ENCODE measurements around the gene SLC35A1.
"Not testable (repeated sequence)": the region's sequence is repeated elsewhere in the genome, so short reads cannot be mapped to it uniquely, and the experiment has no call there.

The SLC35A1 gene

DNA sequence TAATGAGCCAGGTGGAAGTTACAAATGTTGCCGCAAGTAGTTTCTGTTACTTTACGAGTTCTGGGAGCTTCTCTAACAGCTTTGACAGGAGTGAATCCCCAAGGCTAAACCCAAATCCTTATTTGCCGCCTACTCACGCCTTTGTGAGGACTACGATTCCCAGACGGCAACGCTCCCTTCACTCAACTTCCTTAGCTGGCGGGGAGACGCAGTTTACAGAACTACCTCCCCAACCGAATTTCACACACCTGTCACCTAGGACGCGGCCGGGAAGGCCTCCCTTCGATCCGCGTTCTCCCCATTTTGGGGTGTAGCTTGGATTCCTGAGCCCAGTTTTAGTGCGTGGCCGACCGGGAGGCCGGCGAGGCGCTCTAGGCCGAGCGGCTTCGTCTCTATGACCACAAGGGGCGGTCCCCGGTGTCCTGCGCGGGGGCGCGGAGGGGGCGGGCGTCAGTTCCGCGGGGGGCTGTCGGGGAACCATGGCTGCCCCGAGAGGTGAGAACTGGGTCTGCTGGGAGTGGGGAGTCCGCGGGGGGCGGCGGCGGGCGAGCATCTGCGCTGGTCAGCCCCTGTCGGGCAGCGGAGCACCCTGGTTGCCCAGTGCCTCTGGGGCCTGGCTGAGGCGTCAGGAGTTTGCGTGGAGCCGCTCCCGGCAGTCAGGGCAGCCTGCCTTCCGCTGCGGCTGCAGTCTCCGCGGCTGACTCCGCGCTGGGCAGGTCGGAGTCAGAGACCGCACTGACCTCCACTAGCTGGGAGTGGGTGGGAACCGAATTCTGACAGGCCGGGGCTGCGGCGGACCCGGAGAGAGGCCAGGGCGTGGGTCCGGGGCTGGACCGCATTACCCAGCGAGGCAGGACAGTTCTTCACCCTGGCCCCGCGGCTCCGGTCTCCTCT is at the start of gene SLC35A1:
SLC35A1 (plus strand) TSS at position 450 of the 894 bp plus-strand sequence; CDS start at position 480, 30 bp downstream.
- peak; percentile 74 for DNase-seq (ENCODE audit: low read depth)

- no peak for DNase-seq (ENCODE audit: low read depth)
Observed at GRCh38 chr6:87426789-87427188, 46.0 kb upstream of the SLC35A1 start.

DNA sequence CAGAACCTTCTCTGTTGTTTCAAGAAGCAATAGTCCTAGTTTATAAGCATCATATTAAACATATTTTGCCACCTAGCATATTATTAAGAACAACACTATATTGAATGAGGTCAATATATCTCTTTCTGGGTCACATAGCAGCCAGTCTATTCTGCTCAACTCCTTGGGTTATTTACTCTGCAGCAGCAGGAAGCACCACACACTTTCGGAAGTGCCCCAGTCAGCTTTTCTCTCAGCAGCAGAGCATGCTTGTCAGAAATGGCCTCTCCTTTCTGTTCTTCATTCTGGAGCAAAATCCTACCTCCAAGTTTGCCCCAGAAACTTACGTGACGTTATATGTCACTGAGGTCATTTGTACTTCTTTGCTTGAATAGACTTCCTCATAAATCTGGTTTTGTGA is 42.3 kb upstream of the SLC35A1 start:
- no peak for DNase-seq (ENCODE audit: low read depth)

- DNase-seq (ENCODE audit: low read depth) = no peak
Observed at GRCh38 chr6:87431263-87431662, 41.5 kb upstream of the SLC35A1 start.

- DNase-seq (ENCODE audit: low read depth) = peak; percentile 19
Observed at GRCh38 chr6:87436435-87436834, 36.3 kb upstream of the SLC35A1 start.

DNA sequence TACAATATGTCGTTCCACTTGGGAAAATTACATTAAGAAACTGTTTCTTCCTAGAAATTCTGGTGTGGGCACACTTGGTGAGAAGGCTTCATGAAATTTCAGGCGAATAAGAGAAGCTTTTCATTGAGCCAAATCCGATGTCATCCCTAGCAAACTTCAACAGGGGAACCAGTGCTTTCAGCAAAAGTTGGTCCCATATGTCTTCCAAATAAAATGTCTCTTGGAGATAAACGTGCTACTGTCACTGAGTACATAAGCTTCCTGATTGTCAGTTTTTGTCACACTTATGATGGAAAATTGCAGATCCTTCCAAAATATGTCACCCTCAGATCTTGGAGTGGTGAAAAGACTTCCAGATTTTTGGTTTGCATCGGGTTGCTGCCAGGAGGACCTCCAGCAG is 31.1 kb upstream of the SLC35A1 start:
- no peak for DNase-seq (ENCODE audit: low read depth)

- no peak for DNase-seq (ENCODE audit: low read depth)
Observed at GRCh38 chr6:87444362-87444761, 28.4 kb upstream of the SLC35A1 start.

- no peak for DNase-seq (ENCODE audit: low read depth)
Observed at GRCh38 chr6:87465051-87465450, 7.7 kb upstream of the SLC35A1 start.

DNA sequence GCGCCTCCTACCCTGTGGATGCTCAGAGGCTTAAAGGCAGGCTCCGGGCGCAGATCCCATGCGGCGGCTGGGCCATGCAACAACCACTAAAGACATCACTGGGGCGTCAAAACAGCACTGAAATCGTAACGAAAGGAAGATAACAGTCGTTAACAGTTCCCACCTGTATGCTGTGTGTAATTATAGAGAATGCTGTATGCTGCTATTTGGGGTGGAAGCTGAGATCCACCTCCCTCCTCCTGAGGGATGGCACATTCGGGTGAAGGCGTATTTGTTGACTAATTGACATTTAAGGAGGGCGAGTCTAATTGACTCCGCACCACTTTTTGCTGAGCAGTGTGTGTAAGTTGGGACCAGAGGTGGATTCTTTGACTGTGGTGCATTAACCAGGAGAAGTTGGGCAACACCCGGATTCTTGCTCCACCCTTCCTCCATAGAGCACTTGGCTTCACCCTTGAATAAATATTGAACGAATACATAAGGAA is 687 bp downstream of the SLC35A1 start:
- no peak for DNase-seq (ENCODE audit: low read depth)

DNA sequence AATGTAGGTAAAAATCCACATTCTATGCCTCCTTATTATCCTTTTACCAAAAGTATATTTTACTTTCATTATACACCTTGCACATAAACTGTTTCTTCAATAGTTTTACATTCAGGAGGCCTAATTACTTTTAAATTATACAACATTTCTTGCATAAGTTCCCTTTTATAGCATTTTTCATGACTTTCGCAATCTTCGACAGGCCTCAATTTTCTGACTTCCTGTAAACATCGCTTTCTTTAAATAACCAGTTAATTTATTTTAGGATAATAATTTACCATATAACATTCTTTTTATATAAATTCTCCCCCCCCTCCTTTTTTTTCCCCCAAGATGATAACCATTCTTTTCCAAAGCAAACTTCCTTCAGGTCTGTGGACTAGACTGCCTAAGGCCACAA is 9.2 kb downstream of the SLC35A1 start:
- no peak for DNase-seq (ENCODE audit: low read depth)

DNA sequence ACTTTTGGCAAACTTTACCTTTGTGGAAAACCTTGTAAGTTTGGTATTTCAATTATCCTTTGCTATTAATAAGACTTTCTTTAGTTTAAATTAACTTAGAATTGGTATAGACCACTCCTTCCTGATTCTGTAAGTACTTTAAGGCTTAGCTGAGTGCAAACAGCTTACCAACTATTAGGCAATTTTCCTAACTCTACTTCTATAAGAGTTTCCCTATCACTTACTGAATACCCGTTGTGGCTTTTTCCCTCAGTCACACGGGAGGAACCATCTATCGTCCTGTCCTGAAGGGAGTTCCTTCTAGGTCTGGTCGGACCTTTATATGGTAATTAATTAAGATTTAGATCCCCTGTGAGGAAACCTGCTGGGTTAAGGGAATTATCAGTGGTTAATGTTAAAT is 9.6 kb downstream of the SLC35A1 start:
- DNase-seq (ENCODE audit: low read depth) = no peak

- DNase-seq (ENCODE audit: low read depth) = no peak
Observed at GRCh38 chr6:87483929-87484328, 11.2 kb downstream of the SLC35A1 start.

DNA sequence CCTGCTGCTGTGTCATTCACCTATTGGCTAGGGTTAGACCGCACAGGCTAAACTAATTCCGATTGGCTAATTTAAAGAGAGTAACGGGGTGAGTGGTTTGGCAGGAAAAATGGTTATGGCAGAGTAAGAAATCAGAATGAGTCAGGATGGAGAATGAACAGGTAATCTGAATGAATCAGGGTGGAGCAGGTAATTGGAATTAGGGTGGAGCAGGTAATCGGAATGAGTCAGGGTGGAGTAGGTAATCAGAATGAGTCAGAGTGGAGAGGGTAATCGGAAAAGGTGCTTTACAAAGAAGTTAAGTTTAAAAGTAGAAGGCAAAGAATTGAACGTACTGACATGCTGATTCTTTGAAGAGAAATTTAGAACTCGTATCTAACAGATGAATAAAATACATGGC is 11.7 kb downstream of the SLC35A1 start:
- no peak for DNase-seq (ENCODE audit: low read depth)

- DNase-seq (ENCODE audit: low read depth) = no peak
Observed at GRCh38 chr6:87487555-87487954, 14.8 kb downstream of the SLC35A1 start.

GRCh38 chr6:87489326-87489725 is 16.6 kb downstream of the SLC35A1 start:
- not testable (repeated sequence) for DNase-seq (ENCODE audit: low read depth)

DNA sequence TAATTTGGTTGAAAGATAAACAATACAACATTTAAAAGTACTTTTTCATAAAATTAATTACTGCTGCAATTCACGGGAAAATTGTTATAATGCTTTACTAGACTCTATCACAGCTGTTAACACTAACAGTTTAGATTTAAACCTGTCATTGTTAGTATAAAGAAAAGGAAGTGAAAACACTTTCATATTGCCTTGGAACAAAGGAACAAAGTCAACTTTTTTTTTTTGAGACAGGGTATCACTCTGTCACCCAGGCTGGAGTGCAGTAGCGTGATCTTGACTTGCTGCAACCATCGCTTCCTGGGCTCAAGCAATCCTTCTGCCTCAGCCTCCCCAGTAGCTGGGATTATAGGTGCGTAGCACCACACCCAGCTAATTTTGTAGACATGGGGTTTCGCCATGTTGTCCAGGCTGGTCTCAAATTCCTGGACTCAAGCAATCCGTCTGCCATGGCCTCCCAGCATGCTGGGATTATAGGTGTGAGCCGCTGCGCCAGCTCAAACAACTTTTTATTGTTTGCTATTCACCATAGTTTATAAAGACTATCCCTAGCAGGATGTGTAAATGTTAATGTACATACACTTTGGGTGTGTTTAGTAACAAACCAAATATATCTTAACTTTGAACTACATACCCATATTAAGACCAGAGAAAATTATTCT is 22.1 kb downstream of the SLC35A1 start:
- DNase-seq (ENCODE audit: low read depth) = no peak

GRCh38 chr6:87498048-87498447 is 25.3 kb downstream of the SLC35A1 start:
- no peak for DNase-seq (ENCODE audit: low read depth)

DNA sequence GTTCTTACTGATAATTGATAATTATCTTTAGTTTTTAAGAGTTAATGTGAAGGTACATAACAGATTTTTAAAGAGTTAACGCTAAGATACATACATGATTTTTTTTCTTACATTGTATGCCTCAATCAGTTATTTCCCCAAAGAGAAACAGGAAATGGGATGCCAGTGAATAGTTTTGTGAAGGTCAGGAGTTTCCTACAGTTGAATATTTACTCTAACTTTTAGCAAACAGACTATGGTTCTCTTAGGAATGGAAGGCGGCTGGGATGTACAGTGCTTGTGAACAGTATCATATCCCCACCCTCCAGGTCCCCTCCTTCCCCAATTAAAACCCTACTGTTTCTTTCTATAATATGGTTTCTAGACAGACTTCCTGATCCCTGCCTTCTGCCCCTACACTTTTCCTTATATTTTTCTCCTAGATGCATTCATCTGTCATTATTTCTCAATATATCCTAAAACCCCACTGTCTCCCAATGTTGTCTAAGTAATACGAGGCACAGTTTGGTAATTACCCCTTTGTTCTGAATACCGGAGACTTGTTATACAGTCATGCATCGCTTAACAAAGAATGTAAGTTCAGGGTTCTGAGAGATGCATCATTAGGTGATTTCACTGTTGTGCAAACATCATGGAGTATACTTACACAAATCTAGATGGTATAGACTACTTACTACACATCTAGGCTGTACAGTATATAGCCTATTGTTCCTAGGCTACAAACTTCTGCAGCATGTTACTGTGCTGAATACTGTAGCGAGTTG is 29.2 kb downstream of the SLC35A1 start:
- no peak for DNase-seq (ENCODE audit: low read depth)

- DNase-seq (ENCODE audit: low read depth) = no peak
Observed at GRCh38 chr6:87504441-87504840, 31.7 kb downstream of the SLC35A1 start.

- no peak for DNase-seq (ENCODE audit: low read depth)
Observed at GRCh38 chr6:87514831-87515230, 42.1 kb downstream of the SLC35A1 start.

DNA sequence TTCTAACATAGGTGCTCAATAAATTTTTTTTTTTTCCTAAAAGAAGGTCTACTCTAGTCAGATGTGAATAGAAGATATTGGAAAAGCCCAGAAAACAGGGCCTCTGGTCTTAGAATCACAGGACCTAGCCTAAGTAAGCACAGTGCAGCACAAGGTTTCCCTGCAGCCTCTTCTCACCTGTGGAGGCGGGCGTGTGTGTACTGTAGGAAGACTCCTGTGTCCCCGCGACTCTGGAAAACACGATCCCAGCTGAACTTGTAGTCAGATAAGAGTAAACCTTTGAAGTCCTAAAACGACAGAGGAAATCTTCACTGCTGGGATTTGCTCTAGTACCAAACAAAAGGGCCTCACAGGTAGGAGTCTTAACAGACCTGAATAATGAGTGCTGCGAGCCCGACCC is 45.7 kb downstream of the SLC35A1 start:
- DNase-seq (ENCODE audit: low read depth) = no peak

- DNase-seq (ENCODE audit: low read depth) = no peak
Observed at GRCh38 chr6:87522686-87523085, 49.9 kb downstream of the SLC35A1 start.

DNA sequence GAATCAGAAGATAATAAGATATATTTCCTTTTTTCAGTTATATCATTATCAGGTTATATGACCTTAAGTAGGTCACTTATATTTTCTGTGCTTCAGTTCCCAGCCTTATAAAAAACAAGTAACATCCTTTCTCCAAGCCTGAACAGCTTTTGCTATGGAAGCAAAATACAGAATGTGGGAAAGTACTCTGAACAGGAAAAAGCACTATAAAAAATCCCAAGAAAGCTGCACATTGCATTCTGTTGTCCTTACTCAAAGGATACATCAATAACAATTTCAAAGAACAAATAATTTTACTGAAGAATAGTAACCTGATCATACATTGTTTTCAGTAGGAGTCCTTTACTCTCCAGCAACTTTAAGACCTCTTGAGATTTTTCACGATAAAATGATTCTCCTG is 56.4 kb downstream of the SLC35A1 start:
- DNase-seq (ENCODE audit: low read depth) = no peak

Measured in stimulated activated CD8-positive, alpha-beta memory T cell treated with anti-CD3 and anti-CD28 coated beads, Interleukin-15, amount 100 ng/mL, for 1 hour (primary cell).